DMS114 treated with DMSO at 0.1 percent for 48 hours (cell line): ENCODE data around the gene USP31.

Experiments used
- DNase-seq: peaks from one replicate; lab custom pipeline; 2025; ENCODE audit not compliant: unreplicated experiment; lab: John Stamatoyannopoulos, UW

USP31 gene

GRCh38 chr16:23149267-23149992 lies at the start of gene USP31:
USP31 (minus strand) TSS chr16:23149452; CDS start chr16:23149270, 182 bp downstream.
- DNase-seq, result peak; percentile 91

GRCh38 chr16:23196539-23196938 lies 47.3 kb upstream of the USP31 start:
- DNase-seq, result no peak

GRCh38 chr16:23195366-23195978 lies 46.2 kb upstream of the USP31 start:
- DNase-seq, result no peak

- DNase-seq, result no peak
Measured at GRCh38 chr16:23194497-23195221, 45.4 kb upstream of the USP31 start.

- DNase-seq, result no peak
Measured at GRCh38 chr16:23188911-23189310, 39.7 kb upstream of the USP31 start.

- no peak for DNase-seq
Measured at GRCh38 chr16:23187341-23187740, 38.1 kb upstream of the USP31 start.

DNA sequence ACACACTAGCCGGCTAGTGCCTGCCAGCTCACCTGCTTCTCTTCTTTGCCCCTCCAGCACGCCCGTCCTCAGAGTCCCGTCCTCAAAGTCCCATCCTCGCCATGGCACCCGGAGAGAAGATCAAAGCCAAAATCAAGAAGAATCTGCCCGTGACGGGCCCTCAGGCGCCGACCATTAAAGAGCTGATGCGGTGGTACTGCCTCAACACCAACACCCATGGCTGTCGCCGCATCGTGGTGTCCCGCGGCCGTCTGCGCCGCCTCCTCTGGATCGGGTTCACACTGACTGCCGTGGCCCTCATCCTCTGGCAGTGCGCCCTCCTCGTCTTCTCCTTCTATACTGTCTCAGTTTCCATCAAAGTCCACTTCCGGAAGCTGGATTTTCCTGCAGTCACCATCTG lies 36.9 kb upstream of the USP31 start:
- DNase-seq, result no peak

DNA sequence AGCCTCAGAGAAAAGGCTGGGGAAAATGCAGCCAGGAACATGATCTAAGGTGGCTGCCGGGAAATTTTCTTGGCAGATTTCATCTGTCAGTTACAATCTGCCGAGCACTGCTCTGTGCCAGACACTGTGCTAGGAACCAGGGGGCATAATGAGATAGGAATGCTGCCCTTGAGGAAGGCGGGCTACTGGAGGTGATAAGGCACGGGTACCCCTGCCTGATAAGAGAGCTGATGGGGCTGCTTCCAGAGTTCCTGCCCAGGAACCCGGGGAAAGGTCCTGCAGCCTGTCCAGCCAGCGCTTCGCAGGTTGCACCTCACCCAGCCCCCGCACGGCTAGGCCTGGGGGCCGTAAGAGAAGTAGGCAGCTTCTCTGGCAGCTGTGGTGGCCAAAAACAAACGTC lies 36.4 kb upstream of the USP31 start:
- no peak for DNase-seq

GRCh38 chr16:23183543-23183862 lies 34.3 kb upstream of the USP31 start:
- no peak for DNase-seq

DNA sequence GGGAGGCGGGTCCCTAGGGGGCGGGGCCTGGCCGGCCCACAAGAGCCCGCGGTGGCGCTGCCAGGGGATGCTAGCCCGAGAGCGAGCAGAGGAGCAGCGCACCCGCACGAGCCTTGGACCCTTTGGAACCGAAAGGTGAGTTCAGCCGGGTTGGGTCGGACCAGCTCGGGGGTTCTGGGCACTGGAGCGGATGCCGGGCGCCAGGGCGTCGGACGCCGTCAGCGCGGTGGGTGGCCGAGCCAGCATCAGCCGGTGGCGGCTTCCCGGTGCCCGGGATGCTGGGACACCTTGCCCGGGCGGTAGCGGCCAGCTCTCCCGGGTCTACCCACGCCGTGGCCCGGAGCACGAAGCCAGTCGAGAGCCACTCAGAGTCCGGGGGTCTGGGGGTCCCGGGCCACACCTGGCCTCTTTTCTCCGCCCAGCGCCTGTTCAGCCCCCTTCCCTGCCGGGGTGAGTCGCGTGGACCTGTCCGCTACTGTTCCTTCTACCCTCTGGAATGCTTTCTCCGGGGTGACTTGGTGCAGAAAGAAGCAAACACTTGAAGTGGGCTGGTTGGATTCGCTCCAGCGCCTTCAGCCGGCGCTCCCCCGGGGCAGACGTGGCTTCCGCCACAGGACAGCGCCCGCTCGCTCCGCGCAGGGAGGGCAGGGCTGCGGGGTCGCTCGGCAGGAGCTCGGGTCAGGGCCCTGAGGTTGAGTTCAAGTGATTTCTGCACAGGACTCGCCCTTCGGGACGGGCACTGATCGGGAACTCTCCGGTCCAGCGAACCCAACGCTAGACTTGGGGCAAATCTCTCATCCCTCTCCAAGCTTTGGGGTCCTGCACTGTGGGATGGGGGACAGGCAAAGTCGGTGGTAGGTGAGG lies 33.7 kb upstream of the USP31 start, which contains the start of gene SCNN1G:
Gene SCNN1G (plus strand): TSS at position 67 of the 864 bp plus-strand sequence. CDS start 3,527 bp downstream, outside the sequence.
- DNase-seq, result no peak

DNA sequence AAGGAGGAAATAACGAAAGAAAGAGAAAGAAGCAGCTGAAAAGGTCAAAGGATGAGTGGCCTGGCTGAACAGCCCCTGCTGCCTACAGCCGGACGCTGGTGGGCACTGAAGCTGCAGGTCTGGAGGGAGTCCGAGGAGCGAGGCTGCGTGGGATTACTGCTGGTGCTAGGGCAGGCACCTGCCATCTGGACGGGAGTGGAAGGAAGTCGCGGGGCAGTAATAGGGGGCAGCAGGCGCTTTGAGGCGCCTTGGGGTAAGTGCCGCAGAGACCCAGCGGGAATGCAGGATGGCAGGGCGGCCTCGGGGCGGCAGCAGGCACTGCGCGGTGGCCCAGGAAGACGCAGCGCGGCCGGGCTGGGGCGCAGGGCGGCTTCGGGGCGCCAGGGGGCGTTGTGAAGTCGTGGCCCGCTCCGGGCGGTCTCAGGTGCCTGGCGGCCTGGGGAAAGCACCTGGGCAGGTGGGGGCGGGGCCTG lies 33.0 kb upstream of the USP31 start:
- DNase-seq, result peak; percentile 48

DNA sequence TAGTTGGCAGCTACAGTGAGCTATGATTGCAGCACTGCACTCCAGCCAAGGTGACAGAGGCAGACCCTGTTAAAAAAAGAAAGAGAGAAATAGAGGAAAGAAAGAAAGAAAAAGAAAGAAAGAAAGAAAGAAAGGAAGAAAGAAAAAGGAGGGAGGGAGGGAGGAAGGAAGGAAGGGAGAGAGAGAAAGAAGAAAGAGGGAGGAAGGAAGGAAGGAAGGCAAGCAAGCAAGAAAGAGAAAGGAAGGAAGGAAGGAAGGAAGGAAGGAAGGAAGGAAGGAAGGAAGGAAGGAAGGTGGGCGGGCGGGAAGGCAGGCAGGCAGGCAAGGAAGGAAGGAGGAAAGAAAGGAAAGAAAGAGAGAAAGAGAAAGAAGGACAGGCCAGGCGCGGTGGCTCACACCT lies 32.3 kb upstream of the USP31 start:
- DNase-seq, result no peak

GRCh38 chr16:23175651-23176050 lies 26.4 kb upstream of the USP31 start:
- DNase-seq, result no peak

GRCh38 chr16:23174622-23175021 lies 25.4 kb upstream of the USP31 start:
- no peak for DNase-seq

DNA sequence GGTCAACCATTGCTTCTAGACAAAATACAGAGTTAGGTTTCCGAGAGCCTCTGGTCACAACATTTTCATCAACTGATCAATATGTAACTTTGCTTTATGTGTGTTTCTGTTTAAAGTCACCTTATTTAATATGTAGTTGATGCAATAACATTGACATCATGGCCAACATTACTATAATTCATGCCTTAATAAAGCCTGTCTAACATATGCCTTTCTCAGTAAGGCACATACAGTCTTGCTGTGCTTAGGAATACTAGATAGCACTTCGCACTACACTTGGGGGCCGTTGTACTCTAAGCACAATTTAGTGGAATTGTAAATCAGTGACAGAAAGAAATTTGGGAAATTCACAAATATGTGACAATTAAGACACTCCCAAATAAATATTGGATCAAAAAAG lies 23.7 kb upstream of the USP31 start:
- no peak for DNase-seq

DNA sequence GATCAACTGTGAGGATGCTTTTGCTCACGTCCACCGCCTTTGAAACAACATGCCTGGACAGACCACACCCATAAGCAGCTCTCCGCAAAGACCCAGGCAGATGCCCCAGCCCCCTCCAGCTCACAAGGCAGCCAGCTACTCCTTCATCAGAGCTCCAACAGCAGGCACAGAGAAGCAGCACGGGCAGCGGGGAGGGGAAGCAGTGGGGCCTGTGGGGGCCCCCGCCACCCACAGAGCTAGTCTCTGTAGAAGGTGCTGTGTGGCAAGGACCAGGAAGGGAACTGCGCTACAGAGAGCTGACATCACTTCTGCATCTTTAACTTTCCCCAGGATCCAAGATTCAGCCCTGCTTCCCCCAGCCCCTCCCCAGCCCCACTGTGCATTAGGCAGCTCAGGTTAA lies 23.3 kb upstream of the USP31 start:
- no peak for DNase-seq

DNA sequence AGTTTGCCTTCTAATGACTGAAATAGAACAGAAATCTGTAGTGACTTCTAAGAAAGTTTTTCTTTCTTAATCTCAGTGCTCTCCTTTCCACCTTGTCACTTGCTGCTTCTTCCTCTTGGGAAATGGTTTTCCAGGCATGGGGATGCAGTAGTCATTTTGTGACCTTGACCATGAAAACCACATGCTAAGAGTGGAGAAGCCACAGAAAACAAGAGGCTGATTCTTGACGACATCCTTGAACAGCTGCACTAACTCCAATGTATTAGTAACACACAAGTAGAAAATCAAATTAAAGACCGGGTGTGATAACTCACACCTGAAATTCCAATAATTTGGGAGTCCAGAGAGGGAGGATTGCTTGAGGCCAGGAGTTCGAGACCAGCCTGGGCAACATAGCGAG lies 15.5 kb upstream of the USP31 start:
- DNase-seq, result no peak

DNA sequence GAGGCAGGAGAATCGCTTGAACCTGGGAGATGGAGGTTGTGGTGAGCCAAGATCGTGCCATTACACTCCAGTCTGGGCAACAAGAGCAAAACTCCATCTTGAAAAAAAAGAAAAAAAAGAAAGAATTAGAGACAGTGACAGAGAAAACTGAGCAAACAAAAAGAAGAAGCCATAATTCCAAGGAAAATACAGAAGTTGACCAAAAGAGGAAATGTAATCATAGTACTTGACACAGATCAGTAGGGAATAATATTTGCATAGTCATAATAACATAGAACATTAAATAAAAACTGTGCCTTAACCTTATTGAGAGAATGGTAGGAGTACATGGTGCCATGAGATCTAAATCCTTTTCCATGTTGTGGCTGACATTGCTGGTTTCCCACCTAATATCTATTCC lies 14.7 kb upstream of the USP31 start:
- no peak for DNase-seq

GRCh38 chr16:23160574-23160973 lies 11.3 kb upstream of the USP31 start:
- no peak for DNase-seq

- no peak for DNase-seq
Measured at GRCh38 chr16:23160082-23160481, 10.8 kb upstream of the USP31 start.

DNA sequence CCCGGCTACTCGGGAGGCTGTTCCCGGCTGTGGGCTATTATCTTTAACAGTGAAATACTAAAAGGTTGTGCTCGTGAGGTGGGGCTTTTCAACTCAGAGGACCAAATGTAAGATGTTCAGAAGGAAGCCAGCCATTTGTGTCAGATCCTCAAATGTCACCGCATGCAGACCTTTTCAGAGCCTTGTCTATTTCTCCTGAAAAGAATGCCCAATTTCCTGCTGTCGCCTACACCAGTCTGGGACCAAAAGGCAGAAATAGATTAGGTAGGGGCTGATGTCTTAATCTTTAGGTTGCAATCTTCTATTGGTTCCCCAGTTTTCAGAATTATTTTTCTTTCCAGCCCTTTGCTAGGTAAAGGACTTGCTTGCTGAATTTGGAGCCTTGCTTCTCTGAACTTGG lies 8.9 kb upstream of the USP31 start:
- no peak for DNase-seq
